ENCODE data around the gene OR10A4.
"Not testable (repeated sequence)": the region's sequence is repeated elsewhere in the genome, so short reads cannot be mapped to it uniquely, and the experiment has no call there.

OR10A4 gene

GRCh38 chr11:6856871-6857270 is 19.6 kb upstream of the OR10A4 start:
- no peaks in the 10 kb centered on the region for H3K4me1 ChIP-seq (ENCODE audit: control insufficient read depth, insufficient read depth, low read length, poor library complexity, severe bottlenecking)
- no peaks in the 10 kb centered on the region for H3K9me3 ChIP-seq (ENCODE audit: control insufficient read depth, low read length)
- H3K27ac ChIP-seq (ENCODE audit: low read depth, low read length, severe bottlenecking): no peak overlapping the region
- H3K36me3 ChIP-seq (ENCODE audit: control insufficient read depth, insufficient read depth, low read length): no peaks in the 10 kb centered on the region
- WGBS, 2 experiments (ENCODE audit: insufficient coverage in 2 of 2): 51 to 62% methylated on average over 2 to 3 of the region's 3 CpGs
- H3K4me3 ChIP-seq (ENCODE audit: extremely low read depth, insufficient read depth, low read length, poor library complexity, severe bottlenecking): no peak overlapping the region

DNA sequence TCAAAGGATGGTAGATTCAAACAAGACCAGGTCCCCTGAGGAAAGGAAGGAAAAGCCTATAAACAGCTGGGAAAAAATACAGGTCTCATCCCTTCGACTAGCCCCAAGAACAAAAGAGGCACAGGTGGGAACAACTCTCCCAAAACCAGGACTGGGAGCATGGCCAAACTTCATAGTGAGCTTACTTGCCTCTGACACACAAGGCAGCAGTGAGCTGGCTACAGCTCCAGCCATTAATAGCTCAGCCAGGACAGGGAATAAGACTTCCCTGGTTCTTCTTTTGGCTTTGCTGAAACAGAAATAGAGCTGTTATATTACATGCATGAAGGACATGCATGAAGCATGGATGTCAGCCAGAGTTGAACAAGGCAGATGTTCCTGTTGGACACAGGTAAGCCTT is 13.5 kb upstream of the OR10A4 start, which contains the start of gene OR10A2:
TSS of gene OR10A2 (plus strand) at position 97 of the 400 bp plus-strand sequence. CDS start 6,698 bp downstream, outside the sequence.
- Histone ChIP-seq H3K36me3 (ENCODE audit: control insufficient read depth, insufficient read depth, low read length) (no peaks in the 10 kb centered on the region), H3K4me3 (ENCODE audit: extremely low read depth, insufficient read depth, low read length, poor library complexity, severe bottlenecking) (no peak within 1 kb of the TSS), H3K9me3 (ENCODE audit: control insufficient read depth, low read length) (no peaks in the 10 kb centered on the region), H3K27ac (ENCODE audit: low read depth, low read length, severe bottlenecking) (no peak within 1 kb of the TSS), H3K4me1 (ENCODE audit: control insufficient read depth, insufficient read depth, low read length, poor library complexity, severe bottlenecking) (no peaks in the 10 kb centered on the region)
- WGBS, 2 experiments (ENCODE audit: insufficient coverage in 2 of 2): 80 to 100% methylated on average over 1 of the region's 1 CpG

DNA sequence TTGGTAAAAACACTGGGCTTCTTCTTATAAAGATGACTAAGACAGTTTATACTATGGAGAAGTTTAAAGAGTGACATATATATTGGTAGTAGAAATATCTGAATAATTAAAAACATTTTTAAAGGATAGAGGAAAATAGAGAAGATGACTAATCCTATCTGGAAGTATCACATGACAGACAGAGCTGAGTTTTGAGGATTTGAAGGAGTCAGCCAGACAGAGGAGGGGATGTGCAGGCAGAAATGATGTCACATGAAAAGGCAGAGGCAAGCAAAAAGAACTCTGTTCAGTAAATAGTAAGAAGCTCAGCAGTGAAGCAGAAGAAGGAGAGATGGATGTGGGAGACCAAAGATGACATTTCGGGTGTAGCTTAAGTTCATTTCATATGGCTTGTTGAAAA is 12.0 kb upstream of the OR10A4 start:
- Histone ChIP-seq H3K4me3 (ENCODE audit: extremely low read depth, insufficient read depth, low read length, poor library complexity, severe bottlenecking) (no peak overlapping the region), H3K27ac (ENCODE audit: low read depth, low read length, severe bottlenecking) (no peak overlapping the region), H3K36me3 (ENCODE audit: control insufficient read depth, insufficient read depth, low read length) (no peaks in the 10 kb centered on the region), H3K4me1 (ENCODE audit: control insufficient read depth, insufficient read depth, low read length, poor library complexity, severe bottlenecking) (no peaks in the 10 kb centered on the region), H3K9me3 (ENCODE audit: control insufficient read depth, low read length) (no peaks in the 10 kb centered on the region)
- WGBS, 2 experiments (ENCODE audit: insufficient coverage in 2 of 2): no CpG with 5 or more reads among the region's 1 CpG

- WGBS, 2 experiments (ENCODE audit: insufficient coverage in 2 of 2): no CpG with 5 or more reads among the region's 1 CpG
- no peak overlapping the region for H3K4me3 ChIP-seq (ENCODE audit: extremely low read depth, insufficient read depth, low read length, poor library complexity, severe bottlenecking)
- no peaks in the 10 kb centered on the region for H3K36me3 ChIP-seq (ENCODE audit: control insufficient read depth, insufficient read depth, low read length)
- H3K9me3 ChIP-seq (ENCODE audit: control insufficient read depth, low read length): no peaks in the 10 kb centered on the region
- H3K27ac ChIP-seq (ENCODE audit: low read depth, low read length, severe bottlenecking): no peak overlapping the region
- H3K4me1 ChIP-seq (ENCODE audit: control insufficient read depth, insufficient read depth, low read length, poor library complexity, severe bottlenecking): no peaks in the 10 kb centered on the region
These were observed 5.1 kb upstream of the OR10A4 start for GRCh38 chr11:6871278-6871677.

- WGBS, 2 experiments (ENCODE audit: insufficient coverage in 2 of 2): 83% methylated on average over 1 of the region's 2 CpGs; no CpG with 5 or more reads in 1 of the 2 experiments
- no peak overlapping the region for H3K27ac ChIP-seq (ENCODE audit: low read depth, low read length, severe bottlenecking)
- H3K9me3 ChIP-seq (ENCODE audit: control insufficient read depth, low read length): no peaks in the 10 kb centered on the region
- no peak overlapping the region for H3K4me3 ChIP-seq (ENCODE audit: extremely low read depth, insufficient read depth, low read length, poor library complexity, severe bottlenecking)
- no peaks in the 10 kb centered on the region for H3K36me3 ChIP-seq (ENCODE audit: control insufficient read depth, insufficient read depth, low read length)
- no peaks in the 10 kb centered on the region for H3K4me1 ChIP-seq (ENCODE audit: control insufficient read depth, insufficient read depth, low read length, poor library complexity, severe bottlenecking)
These were observed 664 bp upstream of the OR10A4 start for GRCh38 chr11:6875761-6876160.

- Histone ChIP-seq H3K27ac (ENCODE audit: low read depth, low read length, severe bottlenecking) (no peak overlapping the region), H3K4me1 (ENCODE audit: control insufficient read depth, insufficient read depth, low read length, poor library complexity, severe bottlenecking) (no peaks in the 10 kb centered on the region), H3K9me3 (ENCODE audit: control insufficient read depth, low read length) (no peaks in the 10 kb centered on the region), H3K36me3 (ENCODE audit: control insufficient read depth, insufficient read depth, low read length) (no peaks in the 10 kb centered on the region), H3K4me3 (ENCODE audit: extremely low read depth, insufficient read depth, low read length, poor library complexity, severe bottlenecking) (no peak overlapping the region)
- WGBS, 2 experiments (ENCODE audit: insufficient coverage in 2 of 2): 88 to 92% methylated on average over 3 of the region's 3 CpGs
These were observed 489 bp downstream of the OR10A4 start for GRCh38 chr11:6876914-6877313.

DNA sequence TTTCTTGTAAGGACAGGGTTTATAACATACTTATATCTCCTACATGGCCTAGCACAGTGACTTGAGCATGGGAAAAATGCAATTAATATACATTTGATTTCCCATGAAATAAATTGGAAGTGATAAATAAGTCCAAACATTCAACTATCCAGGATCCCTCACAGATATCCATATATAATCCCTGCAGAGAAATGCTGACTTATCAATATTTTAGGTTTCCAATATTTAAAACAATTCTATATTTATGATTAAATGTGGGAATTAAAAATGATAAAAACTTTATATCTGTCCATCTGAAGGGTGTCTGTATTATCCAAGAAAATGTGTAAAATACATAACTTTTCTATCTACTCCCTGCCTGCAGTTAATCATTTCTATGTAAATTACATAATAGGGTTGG is 6.3 kb downstream of the OR10A4 start:
- Histone ChIP-seq H3K27ac (ENCODE audit: low read depth, low read length, severe bottlenecking) (no peak overlapping the region), H3K4me1 (ENCODE audit: control insufficient read depth, insufficient read depth, low read length, poor library complexity, severe bottlenecking) (no peaks in the 10 kb centered on the region), H3K9me3 (ENCODE audit: control insufficient read depth, low read length) (no peaks in the 10 kb centered on the region), H3K36me3 (ENCODE audit: control insufficient read depth, insufficient read depth, low read length) (no peaks in the 10 kb centered on the region), H3K4me3 (ENCODE audit: extremely low read depth, insufficient read depth, low read length, poor library complexity, severe bottlenecking) (no peak overlapping the region)

GRCh38 chr11:6887711-6888110 is 11.3 kb downstream of the OR10A4 start:
- 92% methylated on average over 2 of the region's 5 CpGs; no CpG with 5 or more reads in 1 of the 2 experiments for WGBS, 2 experiments (ENCODE audit: insufficient coverage in 2 of 2)
- H3K4me3 ChIP-seq (ENCODE audit: extremely low read depth, insufficient read depth, low read length, poor library complexity, severe bottlenecking); H3K9me3 ChIP-seq (ENCODE audit: control insufficient read depth, low read length); H3K4me1 ChIP-seq (ENCODE audit: control insufficient read depth, insufficient read depth, low read length, poor library complexity, severe bottlenecking); H3K27ac ChIP-seq (ENCODE audit: low read depth, low read length, severe bottlenecking); H3K36me3 ChIP-seq (ENCODE audit: control insufficient read depth, insufficient read depth, low read length): not testable (repeated sequence)

- Histone ChIP-seq H3K36me3 (ENCODE audit: control insufficient read depth, insufficient read depth, low read length) (no peaks in the 10 kb centered on the region), H3K27ac (ENCODE audit: low read depth, low read length, severe bottlenecking) (no peak overlapping the region), H3K4me3 (ENCODE audit: extremely low read depth, insufficient read depth, low read length, poor library complexity, severe bottlenecking) (no peak overlapping the region), H3K4me1 (ENCODE audit: control insufficient read depth, insufficient read depth, low read length, poor library complexity, severe bottlenecking) (no peaks in the 10 kb centered on the region), H3K9me3 (ENCODE audit: control insufficient read depth, low read length) (peaks cover 4% of the 10 kb centered on the region)
- 75 to 90% methylated on average over 2 of the region's 4 CpGs for whole genome bisulfite sequencing, 2 experiments (ENCODE audit: insufficient coverage in 2 of 2)
These were observed 12.4 kb downstream of the OR10A4 start for GRCh38 chr11:6888830-6889229.

- Histone ChIP-seq H3K4me1 (ENCODE audit: control insufficient read depth, insufficient read depth, low read length, poor library complexity, severe bottlenecking) (no peaks in the 10 kb centered on the region), H3K9me3 (ENCODE audit: control insufficient read depth, low read length) (peaks cover 4% of the 10 kb centered on the region), H3K36me3 (ENCODE audit: control insufficient read depth, insufficient read depth, low read length) (no peaks in the 10 kb centered on the region), H3K4me3 (ENCODE audit: extremely low read depth, insufficient read depth, low read length, poor library complexity, severe bottlenecking) (no peak overlapping the region), H3K27ac (ENCODE audit: low read depth, low read length, severe bottlenecking) (no peak overlapping the region)
- WGBS, 2 experiments (ENCODE audit: insufficient coverage in 2 of 2): no CpG with 5 or more reads among the region's 1 CpG
These were observed 13.4 kb downstream of the OR10A4 start for GRCh38 chr11:6889835-6890234.

DNA sequence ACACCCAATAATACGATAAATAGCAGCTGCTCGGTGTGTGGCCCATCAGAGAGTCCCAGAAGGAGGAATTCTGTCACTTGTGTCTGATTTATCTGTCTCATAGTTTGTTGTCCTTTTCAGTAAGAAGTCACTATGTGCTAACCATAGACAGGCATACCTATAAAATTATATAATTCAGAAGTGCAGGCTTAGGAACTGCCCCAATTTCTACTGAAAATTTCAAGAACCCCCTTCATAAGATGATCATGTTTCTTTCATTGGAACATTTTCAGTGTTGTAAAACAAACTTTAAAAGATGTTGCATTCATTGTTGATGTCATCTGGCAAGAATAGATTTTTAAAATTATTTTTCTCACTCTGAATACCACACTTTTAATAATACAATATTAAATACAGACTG is 16.0 kb downstream of the OR10A4 start, which contains the start of gene OR2D2:
TSS of gene OR2D2 (minus strand) at position 101 of the 400 bp plus-strand sequence. CDS start at position 101, 0 bp downstream.
- no CpG with 5 or more reads among the region's 2 CpGs for WGBS, 2 experiments (ENCODE audit: insufficient coverage in 2 of 2)
- Histone ChIP-seq H3K27ac (ENCODE audit: low read depth, low read length, severe bottlenecking) (no peak within 1 kb of the TSS), H3K36me3 (ENCODE audit: control insufficient read depth, insufficient read depth, low read length) (no peaks in the 10 kb centered on the region), H3K9me3 (ENCODE audit: control insufficient read depth, low read length) (peaks cover 4% of the 10 kb centered on the region), H3K4me1 (ENCODE audit: control insufficient read depth, insufficient read depth, low read length, poor library complexity, severe bottlenecking) (no peaks in the 10 kb centered on the region), H3K4me3 (ENCODE audit: extremely low read depth, insufficient read depth, low read length, poor library complexity, severe bottlenecking) (no peak within 1 kb of the TSS)
